Kidney (tissue), 14 donors: ENCODE measurements around the gene PRDX6. TPM values are rescaled to one million over a fixed set of nuclear protein-coding genes. Genes with fewer than 3 reads are reported as not detected.

Experiments
- DNase-seq, 5 donors: peaks; one replicate each; pipeline ENCODE4 v3.0.0-alpha.2; 2013 to 2020
- FAIRE-seq: peaks from 2 replicates; lab custom pipeline; 2012; peaks lifted over from hg19 to GRCh38; lab: Jason Lieb, UNC
- H3K27ac ChIP-seq, 2 donors: one replicate each; pipeline ENCODE4 v1.7.0; 2013; ENCODE audit warnings: low read depth in 2 of 2, low read length in 2 of 2, inconsistent platforms in 1 of 2
- H3K27me3 ChIP-seq: one replicate; pipeline ENCODE4 v1.7.1; 2013; ENCODE audit warnings: low read length, inconsistent platforms; ENCODE audit not compliant: control insufficient read depth, insufficient read depth
- H3K36me3 ChIP-seq, 3 donors: one replicate each; pipeline versions ENCODE4 v1.7.0 to v1.7.1; 2013; ENCODE audit warnings: low read length in 3 of 3, control low read depth in 1 of 3, inconsistent platforms in 1 of 3; ENCODE audit not compliant: insufficient read depth in 3 of 3, control insufficient read depth in 2 of 3
- H3K4me1 ChIP-seq, 3 donors: one replicate each; pipeline versions ENCODE4 v1.7.0 to v1.7.1; 2013; ENCODE audit warnings: low read length in 3 of 3, inconsistent platforms in 1 of 3, low read depth in 1 of 3; ENCODE audit not compliant: control insufficient read depth in 2 of 3, insufficient read depth in 2 of 3
- H3K4me3 ChIP-seq, 3 donors: one replicate each; pipeline versions ENCODE4 v1.7.0 to v1.8.1; 2013; ENCODE audit warnings: low read length in 3 of 3, control low read depth in 1 of 3, inconsistent platforms in 1 of 3
- H3K9ac ChIP-seq, 3 donors: one replicate each; pipeline versions ENCODE4 v1.7.0 to v1.7.1; 2013; ENCODE audit warnings: low read length in 3 of 3, control low read depth in 1 of 3, inconsistent platforms in 1 of 3
- H3K9me3 ChIP-seq, 3 donors: one replicate each; pipeline versions ENCODE4 v1.7.0 to v1.7.1; 2013; ENCODE audit warnings: low read length in 3 of 3, control low read depth in 1 of 3, inconsistent platforms in 1 of 3; ENCODE audit not compliant: control insufficient read depth in 2 of 3, insufficient read depth in 1 of 3
- intact Hi-C: fragments of 100-400 bp; cut with DNase I; formaldehyde crosslinking; loops from one replicate; pipeline ENCODE4 v1.11.1; 2022
- polyA plus RNA-seq: library from polyadenylated mRNA; stranded (reverse); fragments of 350-450 nt; fragmentation: Illumina TruSeq; extraction: RNeasy Lipid Tissue Mini Kit (QIAGEN cat#74804); gene quantifications from one replicate; pipeline ENCODE4 v1.2.3, GENCODE V29; 2014; ENCODE audit warnings: low read depth, low replicate concordance; ENCODE audit not compliant: insufficient read depth
- total RNA-seq: library from RNA; stranded (reverse); fragmentation: NEBNext Ultra II Directional; extraction: Animal tissue kit (Norgen Biotek cat#: 25700); gene quantifications from one replicate; pipeline ENCODE4 v1.2.1, GENCODE V29; 2021
- TF ChIP-seq, protein P1 (sequence below): IDR thresholded peaks from 3 replicates; pipeline ENCODE4 v1.5.1; 2012; ENCODE audit warnings: mild to moderate bottlenecking, moderate library complexity, borderline replicate concordance; ENCODE audit not compliant: insufficient read depth; ENCODE audit errors: extremely low read depth
- donor health status: control.
- donor health status: control.
- donor health status: control.
- donor health status: control.
- donor health status: control.
- donor health status: DM: yes; HTN: yes; CAD: no.
- donor health status: Normal renal cell carcinoma (clear cell type).

Gene PRDX6
- total and polyA plus RNA-seq, 2 donors from 2014 or later: 280 to 563 TPM

DNA sequence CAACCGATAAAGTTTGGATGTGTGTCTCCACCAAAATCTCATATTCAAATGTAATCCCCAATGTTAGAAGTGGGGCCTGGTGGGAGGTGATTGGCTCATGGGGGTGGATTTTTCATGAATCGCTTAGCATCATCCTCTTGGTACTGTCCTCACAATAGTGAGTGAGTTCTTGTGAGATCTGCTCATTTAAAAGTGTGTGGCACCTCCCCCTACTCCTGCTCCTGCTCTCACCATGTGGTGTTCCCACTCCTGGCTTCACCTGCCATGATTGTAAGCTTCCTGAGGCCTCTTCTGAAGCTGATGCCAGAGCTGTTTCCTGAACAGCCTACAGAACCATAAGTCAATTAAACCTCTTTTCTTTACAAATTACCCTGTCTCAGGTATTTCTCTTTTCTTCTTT is 28.2 kb upstream of the PRDX6 start:
- H3K4me3 ChIP-seq: no peak overlapping the region
- DNase-seq: no peak
- H3K4me1 ChIP-seq: no peaks in the 10 kb centered on the region
- H3K36me3 ChIP-seq: no peaks in the 10 kb centered on the region
- peaks cover 0 to 7% (median 0%) of the 10 kb centered on the region in 3 donors for H3K9me3 ChIP-seq
- TF ChIP-seq, protein P1, sequence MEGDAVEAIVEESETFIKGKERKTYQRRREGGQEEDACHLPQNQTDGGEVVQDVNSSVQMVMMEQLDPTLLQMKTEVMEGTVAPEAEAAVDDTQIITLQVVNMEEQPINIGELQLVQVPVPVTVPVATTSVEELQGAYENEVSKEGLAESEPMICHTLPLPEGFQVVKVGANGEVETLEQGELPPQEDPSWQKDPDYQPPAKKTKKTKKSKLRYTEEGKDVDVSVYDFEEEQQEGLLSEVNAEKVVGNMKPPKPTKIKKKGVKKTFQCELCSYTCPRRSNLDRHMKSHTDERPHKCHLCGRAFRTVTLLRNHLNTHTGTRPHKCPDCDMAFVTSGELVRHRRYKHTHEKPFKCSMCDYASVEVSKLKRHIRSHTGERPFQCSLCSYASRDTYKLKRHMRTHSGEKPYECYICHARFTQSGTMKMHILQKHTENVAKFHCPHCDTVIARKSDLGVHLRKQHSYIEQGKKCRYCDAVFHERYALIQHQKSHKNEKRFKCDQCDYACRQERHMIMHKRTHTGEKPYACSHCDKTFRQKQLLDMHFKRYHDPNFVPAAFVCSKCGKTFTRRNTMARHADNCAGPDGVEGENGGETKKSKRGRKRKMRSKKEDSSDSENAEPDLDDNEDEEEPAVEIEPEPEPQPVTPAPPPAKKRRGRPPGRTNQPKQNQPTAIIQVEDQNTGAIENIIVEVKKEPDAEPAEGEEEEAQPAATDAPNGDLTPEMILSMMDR: no peak
- H3K27me3 ChIP-seq: no peaks in the 10 kb centered on the region
- no peak overlapping the region for H3K27ac ChIP-seq
- no peak overlapping the region for H3K9ac ChIP-seq
- FAIRE-seq: no peak
- intact Hi-C loops: no loop called here

DNA sequence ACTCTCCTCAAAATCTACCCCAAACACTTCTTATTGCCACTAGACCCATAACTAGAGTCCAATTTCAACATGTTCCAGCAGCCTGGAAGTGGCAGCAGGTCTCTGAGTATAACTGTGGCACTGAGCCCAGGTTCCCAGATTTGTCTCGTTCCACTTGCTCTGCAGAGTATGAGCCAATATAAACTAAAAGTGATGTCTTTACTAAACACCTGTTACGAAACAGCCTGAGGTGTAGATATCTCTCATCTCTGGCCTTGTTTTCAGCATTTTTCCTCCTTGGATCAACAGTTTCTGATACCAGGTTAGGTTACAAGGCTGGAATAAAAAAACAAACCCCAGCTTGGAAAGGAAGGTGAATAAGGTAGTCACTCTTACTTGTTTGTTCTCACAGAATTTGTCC is 25.2 kb upstream of the PRDX6 start:
- Histone ChIP-seq H3K27me3 (no peaks in the 10 kb centered on the region), H3K4me3 (no peak overlapping the region), H3K36me3 (no peaks in the 10 kb centered on the region), H3K9me3 (no peaks in the 10 kb centered on the region), H3K9ac (no peak overlapping the region), H3K4me1 (no peaks in the 10 kb centered on the region), H3K27ac (peak overlapping the region; percentile 9 to 22)
- intact Hi-C loops: no loop called here
- DNase-seq: no peak
- TF ChIP-seq, protein P1: no peak
- no peak for FAIRE-seq

DNA sequence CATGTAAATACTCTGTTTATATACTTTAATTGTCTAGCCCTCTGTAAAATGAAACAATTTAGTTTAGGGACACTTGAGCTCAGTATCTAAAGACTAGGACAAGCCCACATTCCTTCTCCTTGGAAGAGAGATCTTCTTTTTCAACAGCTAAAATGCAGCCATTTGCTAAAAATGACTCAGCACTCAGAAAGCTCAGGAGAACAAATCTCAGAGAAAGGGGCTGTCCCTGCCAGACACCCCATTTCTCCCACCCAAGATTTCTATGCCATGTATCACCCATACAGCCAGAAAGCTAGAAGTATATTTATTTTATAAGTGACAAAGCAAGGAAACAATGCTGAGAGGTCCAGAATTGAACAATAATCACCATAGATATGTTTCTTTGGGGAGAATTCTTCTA is 23.2 kb upstream of the PRDX6 start:
- Histone ChIP-seq H3K27me3 (no peaks in the 10 kb centered on the region), H3K36me3 (no peaks in the 10 kb centered on the region), H3K9ac (no peak overlapping the region), H3K4me1 (no peaks in the 10 kb centered on the region), H3K27ac (no peak overlapping the region), H3K4me3 (no peak overlapping the region), H3K9me3 (no peaks in the 10 kb centered on the region)
- intact Hi-C loops: no loop called here
- TF ChIP-seq, protein P1: no peak
- FAIRE-seq (no peak), DNase-seq (no peak)

DNA sequence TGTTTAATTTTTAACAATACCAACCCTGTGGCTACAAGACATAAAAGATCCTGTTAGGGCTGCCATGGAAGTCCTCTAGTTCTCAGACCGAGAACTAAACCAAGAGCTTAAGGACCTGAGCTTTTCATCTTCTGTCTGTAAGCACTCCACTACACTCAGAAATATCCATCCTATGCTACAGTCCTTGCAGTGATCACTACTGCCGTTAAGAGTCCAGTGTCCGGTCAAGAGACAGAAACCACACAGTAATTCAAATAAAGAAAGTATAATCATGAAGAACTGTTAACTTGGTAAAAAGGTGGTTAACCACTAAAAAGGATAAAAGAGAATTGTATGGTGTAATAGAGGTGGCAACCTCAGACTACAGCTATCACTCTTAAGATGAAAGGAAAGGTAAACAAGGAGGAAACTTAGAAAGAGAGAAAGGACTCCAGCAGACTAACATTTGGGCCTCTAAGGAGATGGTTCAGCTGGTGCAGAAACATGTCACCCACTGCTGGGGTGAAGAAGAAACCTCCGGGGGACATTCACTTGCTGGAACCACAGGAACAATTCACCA is 22.1 kb upstream of the PRDX6 start:
- Histone ChIP-seq H3K4me3 (no peak overlapping the region), H3K4me1 (no peaks in the 10 kb centered on the region), H3K36me3 (peaks cover 0 to 5% (median 0%) of the 10 kb centered on the region in 3 donors), H3K27ac (no peak overlapping the region), H3K9me3 (no peaks in the 10 kb centered on the region), H3K27me3 (no peaks in the 10 kb centered on the region), H3K9ac (no peak overlapping the region)
- DNase-seq (no peak), FAIRE-seq (no peak)
- TF ChIP-seq, protein P1: no peak
- intact Hi-C loops: no loop called here
